SK-N-DZ (cell line): ENCODE data around the gene CAPG.

Experiments
- DNase-seq: peaks from one replicate; pipeline ENCODE4 v3.0.0-alpha.2; 2015; ENCODE audit warnings: low spot score

Gene CAPG

DNA sequence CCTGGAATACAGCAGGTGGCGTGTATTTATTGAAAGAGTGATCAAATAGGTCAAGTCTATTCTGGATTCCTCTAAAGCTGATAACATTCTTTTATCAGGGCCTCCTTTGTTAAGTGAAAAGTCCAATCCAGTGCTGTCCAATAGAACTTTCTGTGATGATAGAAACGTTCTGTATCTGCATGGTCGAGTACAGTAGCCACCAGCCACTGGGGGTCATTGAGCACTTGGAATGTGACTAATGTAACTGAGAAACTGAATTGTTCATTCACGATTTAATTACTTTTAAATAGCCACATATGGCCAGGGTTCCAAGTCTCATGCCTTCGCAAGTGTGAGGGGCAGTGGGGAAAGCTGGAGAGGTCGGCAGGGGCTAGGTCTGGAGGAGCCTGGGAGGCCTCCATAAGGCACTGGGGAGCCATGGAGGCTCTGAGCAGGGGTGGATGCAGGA, 28.9 kb upstream of the CAPG start:
- no peak for DNase-seq

DNA sequence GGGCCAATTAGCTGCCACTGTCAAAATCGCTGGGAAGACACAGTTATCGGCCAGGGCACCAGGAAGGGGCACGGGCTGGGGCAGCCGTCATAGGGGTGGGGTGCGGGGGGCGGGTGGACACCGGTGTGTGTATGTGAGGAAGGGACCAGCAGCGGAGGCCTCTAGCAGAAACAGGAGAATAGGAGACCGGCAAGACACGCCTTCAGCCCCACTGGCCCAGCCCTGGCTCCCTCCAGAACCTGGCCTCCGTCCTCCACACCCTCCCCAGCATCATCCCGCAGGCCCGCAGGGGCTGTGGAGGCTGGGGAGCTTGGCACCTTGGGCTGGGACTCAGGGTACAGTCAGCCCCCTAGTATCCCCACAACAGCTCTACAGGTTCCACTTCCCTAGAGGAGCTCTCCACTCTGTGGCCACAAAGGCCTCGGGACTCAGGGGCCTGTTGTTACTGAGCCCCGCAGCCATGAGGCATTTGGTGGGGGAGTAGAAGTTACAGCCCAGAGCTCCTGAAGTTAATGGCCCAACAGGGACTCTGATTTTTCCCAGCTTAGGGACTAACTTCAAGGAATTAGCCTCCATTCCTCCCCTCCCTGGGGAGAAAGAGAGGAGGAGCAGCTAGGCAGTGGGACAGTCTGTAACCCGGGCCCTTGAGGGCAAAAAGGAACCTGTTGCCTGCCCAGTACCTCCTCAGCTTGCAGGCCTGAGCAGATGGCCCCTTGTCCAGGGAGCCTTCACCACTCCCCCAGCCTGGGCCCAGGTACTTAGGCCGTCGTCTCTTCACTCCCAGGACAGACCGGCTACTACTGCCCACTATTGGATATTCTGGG, 28.2 kb upstream of the CAPG start:
- peak; percentile 44 for DNase-seq

DNA sequence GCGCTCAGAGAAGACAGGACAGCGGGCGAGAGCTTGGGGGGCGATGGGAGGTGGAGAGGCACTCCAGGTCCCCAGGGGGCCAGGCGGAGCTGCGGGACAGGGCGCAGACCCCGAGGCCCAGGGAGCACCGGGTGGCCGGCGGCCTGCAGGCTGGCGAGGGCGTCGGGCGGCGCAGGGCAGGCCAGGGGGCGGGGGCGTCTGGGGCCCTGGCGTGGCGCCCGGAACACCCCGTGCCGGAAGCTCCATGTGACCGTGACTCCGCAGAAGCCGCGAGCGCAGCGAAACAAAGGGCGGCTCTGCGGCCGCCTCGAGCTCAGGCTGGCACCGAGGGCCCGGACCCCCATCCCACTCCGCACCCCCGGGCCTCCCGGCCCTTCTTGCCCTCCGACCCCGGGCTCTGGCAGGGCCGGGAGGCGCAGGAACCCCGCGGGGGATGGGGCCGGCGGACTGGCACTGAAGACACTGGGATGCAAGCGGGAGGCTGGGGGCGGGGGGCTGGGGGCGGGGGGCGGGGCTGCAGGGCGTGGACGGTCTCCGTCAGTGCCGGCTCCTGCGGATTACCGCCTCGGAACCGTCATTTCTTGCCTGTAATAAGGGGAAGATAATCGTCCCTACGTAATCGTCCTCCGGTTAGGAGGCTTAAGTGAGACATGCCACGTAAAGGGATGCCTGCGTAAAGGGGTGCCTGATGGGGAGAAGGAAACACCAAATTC, 27.5 kb upstream of the CAPG start:
- DNase-seq: peak; percentile 78

DNA sequence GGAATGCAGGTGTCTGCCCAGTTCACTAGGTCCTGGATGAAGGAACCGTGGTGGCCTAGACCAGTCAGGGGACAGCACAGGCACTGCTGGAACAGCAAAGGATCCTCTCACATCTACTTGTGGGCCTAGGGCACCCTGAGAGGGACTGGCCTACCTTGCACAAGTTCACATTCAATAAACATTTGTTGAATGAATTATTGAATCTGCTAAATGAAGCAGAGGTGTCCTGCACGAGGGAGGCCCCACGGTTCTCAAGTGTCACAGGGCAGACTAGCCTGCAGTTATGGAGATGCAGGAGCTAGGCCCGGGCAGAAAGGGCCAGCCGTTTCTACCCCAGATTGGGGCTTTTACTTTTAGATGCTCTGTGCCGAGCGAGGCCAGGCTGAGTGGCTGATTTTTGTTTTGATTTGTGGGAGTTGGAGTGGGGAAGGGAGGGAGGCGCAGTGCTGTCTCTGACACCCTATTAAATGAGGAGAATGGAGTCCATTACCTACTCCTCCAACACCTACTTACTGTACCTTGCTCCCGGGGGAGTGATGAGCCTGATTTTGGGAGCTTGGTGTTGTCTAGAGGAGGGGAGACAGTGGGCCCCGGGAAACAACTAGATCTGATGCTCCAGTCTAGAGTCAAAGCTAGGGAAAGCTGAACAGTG, 26.8 kb upstream of the CAPG start:
- DNase-seq: peak; percentile 30

GRCh38 chr2:85435981-85436835, 26.0 kb upstream of the CAPG start:
- peak; percentile 48 for DNase-seq

DNA sequence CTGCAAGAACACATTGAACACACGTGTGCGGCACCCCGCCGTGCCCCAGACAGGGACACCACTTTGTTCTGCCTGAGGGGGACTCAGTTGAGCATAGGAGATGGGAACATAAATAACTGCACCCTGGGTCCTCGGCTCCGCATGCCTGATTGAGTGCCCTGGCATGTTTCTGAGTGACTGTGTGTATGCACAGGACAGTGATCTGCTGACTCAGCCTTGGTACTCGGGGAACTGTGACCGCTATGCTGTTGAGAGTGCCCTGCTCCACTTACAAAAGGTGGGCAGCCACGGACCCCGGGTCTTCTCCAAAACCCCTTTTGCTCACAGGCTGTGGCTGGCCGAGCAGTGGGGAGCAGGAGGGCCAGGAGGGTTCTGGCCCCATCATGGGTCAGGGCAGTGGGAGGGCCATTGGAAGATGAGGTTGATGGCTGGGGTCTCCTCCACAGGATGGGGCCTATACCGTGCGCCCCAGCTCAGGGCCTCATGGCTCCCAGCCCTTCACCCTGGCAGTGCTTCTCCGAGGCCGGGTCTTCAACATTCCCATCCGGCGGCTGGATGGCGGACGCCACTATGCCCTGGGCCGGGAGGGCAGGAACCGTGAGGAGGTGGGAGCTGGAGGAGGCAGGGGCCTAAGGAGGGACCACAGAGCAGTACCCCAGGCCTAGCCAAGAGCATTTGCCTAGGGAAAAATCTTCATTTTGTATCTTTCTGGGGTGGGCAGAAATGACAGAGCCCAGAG, 25.2 kb upstream of the CAPG start:
- DNase-seq: no peak

GRCh38 chr2:85434696-85435095, 24.5 kb upstream of the CAPG start:
- no peak for DNase-seq

GRCh38 chr2:85433511-85434089, 23.4 kb upstream of the CAPG start:
- peak; percentile 60 for DNase-seq

DNA sequence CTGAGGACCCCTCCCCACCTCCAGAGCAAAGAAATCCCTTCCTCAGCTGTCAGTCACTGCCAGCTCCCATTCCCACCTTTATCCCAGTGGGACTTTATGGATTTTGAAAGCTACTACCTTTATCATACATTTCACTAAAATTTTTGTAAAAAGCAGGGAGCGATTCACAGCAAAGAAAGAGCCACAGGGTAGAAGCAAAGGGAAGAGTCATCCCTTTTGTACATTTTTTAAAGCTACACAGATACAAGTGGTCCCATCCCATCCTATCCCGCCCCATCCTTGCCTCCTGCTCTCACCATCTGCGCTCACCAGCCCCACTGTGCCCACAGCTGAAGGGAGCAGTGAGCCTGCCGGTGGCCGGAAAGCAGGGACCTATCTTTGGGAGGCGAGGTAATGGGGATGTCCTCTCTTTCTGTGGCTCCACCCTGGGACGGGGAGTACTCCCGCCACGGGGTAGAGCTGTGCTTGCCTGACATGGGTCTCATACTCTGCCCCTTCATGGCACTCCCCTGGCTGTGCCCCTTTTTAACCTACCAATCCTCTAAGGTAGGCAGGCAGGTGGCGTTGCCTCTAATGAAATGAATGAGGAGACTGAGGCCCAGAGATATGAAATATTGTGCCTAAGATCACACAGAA, 21.5 kb upstream of the CAPG start:
- DNase-seq: no peak

DNA sequence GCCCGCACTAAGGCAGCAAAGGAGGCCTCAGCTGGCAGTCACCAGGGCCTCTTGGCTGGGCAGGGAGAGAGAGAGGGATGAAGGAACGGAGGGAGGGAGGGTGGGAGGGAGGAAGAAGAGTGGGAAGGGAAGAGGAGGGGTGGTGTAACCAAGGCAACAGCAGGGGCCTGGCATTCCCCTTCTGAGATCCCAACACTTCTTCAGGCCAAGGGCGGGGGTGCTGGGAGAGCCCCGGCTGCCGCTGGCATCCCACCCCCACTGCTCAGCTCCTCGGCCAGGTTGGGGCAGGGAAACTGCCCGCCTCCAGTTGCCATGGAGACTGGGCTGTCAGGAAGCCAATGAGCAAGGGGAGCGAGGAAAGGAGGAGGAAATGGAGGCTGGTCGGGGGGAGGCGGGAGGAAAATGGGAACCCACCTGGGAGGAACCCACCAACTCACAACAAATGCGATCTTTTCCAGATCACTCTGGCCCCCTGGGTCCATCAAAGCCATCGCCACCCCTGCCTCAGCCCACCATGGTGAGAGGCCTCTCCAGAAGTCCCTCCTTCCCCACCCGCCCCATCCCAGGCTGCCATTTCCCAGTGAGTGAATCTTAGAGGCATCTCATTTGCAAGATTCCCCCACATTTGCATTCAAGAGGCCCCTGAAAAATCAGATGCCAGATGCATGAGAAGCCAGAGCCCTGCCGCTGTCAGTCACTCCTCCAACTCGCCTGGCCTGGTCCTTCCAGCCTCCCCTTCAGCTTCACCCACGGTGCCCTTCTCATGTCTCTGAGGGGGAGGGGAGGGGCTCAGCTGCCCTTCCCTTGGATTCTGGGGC, 20.8 kb upstream of the CAPG start:
- DNase-seq: peak; percentile 94

GRCh38 chr2:85429924-85430289, 19.7 kb upstream of the CAPG start:
- no peak for DNase-seq

- DNase-seq: no peak
Measured at GRCh38 chr2:85429213-85429923, 19.2 kb upstream of the CAPG start.

DNA sequence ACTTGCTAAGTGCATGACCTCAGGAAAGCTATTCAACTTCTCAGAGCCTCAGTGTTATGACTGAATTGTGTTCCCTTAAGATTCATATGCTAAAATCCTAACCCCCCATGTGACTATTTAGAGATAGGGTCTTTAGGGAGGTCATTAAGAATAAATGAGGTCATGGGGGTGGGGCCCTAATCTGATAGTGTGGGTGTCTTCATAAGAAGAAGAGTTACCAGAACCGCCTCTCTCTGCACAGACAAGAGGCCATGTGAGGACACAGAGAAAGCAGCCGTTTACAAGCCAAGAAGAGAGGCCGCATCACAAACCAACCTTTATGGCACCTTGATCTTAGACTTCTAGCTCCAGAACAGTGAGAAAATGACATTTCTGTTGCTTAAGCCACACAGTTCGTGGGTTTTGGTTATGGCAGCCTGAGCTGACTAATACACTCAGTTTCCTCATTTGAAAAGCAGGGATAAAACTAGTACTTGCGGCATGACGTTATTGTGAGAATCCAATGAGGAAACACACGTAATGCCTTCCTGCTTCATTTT, 18.2 kb upstream of the CAPG start:
- DNase-seq: peak; percentile 39

- DNase-seq: no peak
Measured at GRCh38 chr2:85427300-85427835, 17.2 kb upstream of the CAPG start.

GRCh38 chr2:85425588-85425987, 15.4 kb upstream of the CAPG start:
- DNase-seq: no peak

DNA sequence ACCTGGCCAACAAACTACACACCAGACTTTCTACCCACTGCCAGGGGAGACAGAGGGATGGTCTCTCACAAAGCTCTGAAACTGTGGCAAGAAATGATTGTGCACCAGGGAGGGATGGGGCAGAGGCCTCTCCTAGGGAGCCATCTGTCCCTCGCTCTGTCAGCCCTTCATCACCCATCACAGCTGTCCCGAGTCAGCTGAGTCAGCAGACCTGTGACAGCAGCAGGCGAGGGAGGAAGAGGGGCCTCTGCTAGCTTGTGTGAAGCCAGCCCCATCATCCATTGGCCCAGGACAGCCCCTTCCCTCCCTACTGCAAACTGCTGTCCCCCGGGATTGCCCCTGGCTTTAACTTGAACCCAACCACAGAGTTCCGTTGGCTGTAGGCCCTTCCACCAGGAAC, 13.4 kb upstream of the CAPG start:
- DNase-seq: peak; percentile 46

DNA sequence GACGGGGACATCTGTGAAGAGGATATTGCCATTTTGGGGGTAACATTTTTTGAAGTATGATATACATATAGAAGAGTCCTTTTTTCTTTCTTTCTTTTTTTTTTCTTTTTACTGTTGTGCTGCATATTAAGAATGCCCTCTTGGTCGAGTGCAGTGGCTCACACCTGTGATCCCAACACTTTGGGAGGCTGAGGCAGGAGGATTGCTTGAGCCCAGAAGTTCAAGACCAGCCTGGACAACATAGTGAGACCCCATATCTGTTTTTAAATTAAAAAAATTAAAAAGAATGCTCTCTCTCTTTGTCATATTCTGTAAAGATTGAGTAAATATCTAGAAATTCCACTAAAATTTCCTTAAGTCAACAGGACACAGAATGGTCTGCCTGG, 11.9 kb upstream of the CAPG start:
- DNase-seq: no peak
